Testis (tissue), 3 donors: Measurements from ENCODE around the gene BMERB1. TPM values are rescaled to one million over a fixed set of nuclear protein-coding genes. Genes with fewer than 3 reads are reported as not detected.

Source experiments
- DNase-seq: peaks from one replicate; pipeline ENCODE4 v3.0.0-alpha.2; 2019
- H3K27ac ChIP-seq, 2 donors: fragments of 200-600 bp; sonication (generic); one replicate each; pipeline ENCODE4 v1.5.1; 2019
- H3K27me3 ChIP-seq: fragments of 200-600 bp; sonication (generic); one replicate; pipeline ENCODE4 v1.5.1; 2019
- H3K36me3 ChIP-seq: fragments of 200-600 bp; sonication (generic); one replicate; pipeline ENCODE4 v1.5.1; 2017; ENCODE audit warnings: low read depth; ENCODE audit errors: missing control alignments
- H3K4me1 ChIP-seq: fragments of 200-600 bp; sonication (generic); one replicate; pipeline ENCODE4 v1.5.1; 2019
- H3K4me3 ChIP-seq, 2 donors: fragments of 200-600 bp; sonication (generic); one replicate each; pipeline ENCODE4 v1.5.1; 2017 to 2019
- H3K9me3 ChIP-seq: fragments of 200-600 bp; sonication (generic); one replicate; pipeline ENCODE4 v1.5.1; 2017
- POLR2A ChIP-seq: fragments of 450-650 bp; IDR thresholded peaks from one replicate; pipeline ENCODE4 v1.6.1; 2017; ENCODE audit warnings: antibody characterized with exemption, mild to moderate bottlenecking, moderate library complexity
- WGBS, 2 donors: methylation state at CpG; one replicate each; pipeline ENCODE4 v1.1.5; 2018; 5-methylcytosine and 5-hydroxymethylcytosine counted together
- intact Hi-C: fragments of 100-400 bp; cut with DNase I; formaldehyde crosslinking; loops from one replicate; pipeline ENCODE4 v1.15.1; 2023; ENCODE audit warnings: low total_unique reads
- polyA plus RNA-seq: library from polyadenylated mRNA; stranded (reverse); fragments of 350-450 nt; fragmentation: Illumina TruSeq; extraction: RNeasy Lipid Tissue Mini Kit (QIAGEN cat#74804); gene quantifications from one replicate; pipeline ENCODE4 v1.2.3, GENCODE V29; 2014; ENCODE audit warnings: low read depth, low replicate concordance; ENCODE audit not compliant: insufficient read depth
- total RNA-seq, 2 donors: library from RNA; depleted of rRNA; stranded (reverse); fragments of >200 nt; gene quantifications; one replicate each; pipeline ENCODE4 v1.2.3, GENCODE V29; 2016
- TF ChIP-seq, protein P1 (sequence below), 3 experiments: fragments of 450-650 bp in 2 of 3; fragments of 200-600 bp in 1 of 3; sonication (generic) in 1 of 3; IDR thresholded peaks; one replicate each; pipeline ENCODE4 v1.5.1; 2016 to 2019; ENCODE audit warnings: antibody characterized with exemption in 3 of 3, mild to moderate bottlenecking in 2 of 3, moderate library complexity in 1 of 3

BMERB1 gene
- total and polyA plus RNA-seq, 3 donors from 2014 or later: 54.1 to 102 (median 63.1) TPM

DNA sequence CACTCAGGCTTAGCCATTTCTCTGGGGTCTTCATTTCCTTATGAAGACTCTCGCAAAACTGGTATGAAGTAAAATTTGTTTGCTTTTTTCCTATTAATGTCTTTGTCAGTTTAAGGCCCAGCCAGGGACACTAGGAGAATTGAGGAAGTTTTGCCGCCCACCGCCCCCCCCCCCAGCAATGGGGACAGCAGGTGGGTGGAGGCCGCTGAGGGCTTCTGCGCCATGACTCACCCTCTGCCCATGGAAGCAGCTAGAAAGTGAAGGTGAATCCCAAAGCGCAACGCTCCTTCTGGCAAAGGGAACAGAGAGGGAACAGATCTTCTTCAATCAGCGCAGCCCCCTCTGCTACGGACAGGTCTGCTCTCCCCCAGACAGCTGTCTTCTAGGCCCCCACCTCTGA lies 158.8 kb downstream of the BMERB1 start:
- WGBS, 2 donors: 83 to 94% methylated on average over 9 of the region's 9 CpGs
- DNase-seq: no peak
- intact Hi-C loops: no loop called here
- no peaks in the 10 kb centered on the region for H3K9me3 ChIP-seq
- no peak overlapping the region for H3K27ac ChIP-seq
- H3K4me3 ChIP-seq: no peak overlapping the region
- TF ChIP-seq, protein P1, sequence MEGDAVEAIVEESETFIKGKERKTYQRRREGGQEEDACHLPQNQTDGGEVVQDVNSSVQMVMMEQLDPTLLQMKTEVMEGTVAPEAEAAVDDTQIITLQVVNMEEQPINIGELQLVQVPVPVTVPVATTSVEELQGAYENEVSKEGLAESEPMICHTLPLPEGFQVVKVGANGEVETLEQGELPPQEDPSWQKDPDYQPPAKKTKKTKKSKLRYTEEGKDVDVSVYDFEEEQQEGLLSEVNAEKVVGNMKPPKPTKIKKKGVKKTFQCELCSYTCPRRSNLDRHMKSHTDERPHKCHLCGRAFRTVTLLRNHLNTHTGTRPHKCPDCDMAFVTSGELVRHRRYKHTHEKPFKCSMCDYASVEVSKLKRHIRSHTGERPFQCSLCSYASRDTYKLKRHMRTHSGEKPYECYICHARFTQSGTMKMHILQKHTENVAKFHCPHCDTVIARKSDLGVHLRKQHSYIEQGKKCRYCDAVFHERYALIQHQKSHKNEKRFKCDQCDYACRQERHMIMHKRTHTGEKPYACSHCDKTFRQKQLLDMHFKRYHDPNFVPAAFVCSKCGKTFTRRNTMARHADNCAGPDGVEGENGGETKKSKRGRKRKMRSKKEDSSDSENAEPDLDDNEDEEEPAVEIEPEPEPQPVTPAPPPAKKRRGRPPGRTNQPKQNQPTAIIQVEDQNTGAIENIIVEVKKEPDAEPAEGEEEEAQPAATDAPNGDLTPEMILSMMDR (IDR thresholded peaks at IDR 0.05): no peak
- no peak for TF ChIP-seq POLR2A
- H3K4me1 ChIP-seq: peaks cover 3% of the 10 kb centered on the region
- H3K27me3 ChIP-seq: no peaks in the 10 kb centered on the region
- no peaks in the 10 kb centered on the region for H3K36me3 ChIP-seq

DNA sequence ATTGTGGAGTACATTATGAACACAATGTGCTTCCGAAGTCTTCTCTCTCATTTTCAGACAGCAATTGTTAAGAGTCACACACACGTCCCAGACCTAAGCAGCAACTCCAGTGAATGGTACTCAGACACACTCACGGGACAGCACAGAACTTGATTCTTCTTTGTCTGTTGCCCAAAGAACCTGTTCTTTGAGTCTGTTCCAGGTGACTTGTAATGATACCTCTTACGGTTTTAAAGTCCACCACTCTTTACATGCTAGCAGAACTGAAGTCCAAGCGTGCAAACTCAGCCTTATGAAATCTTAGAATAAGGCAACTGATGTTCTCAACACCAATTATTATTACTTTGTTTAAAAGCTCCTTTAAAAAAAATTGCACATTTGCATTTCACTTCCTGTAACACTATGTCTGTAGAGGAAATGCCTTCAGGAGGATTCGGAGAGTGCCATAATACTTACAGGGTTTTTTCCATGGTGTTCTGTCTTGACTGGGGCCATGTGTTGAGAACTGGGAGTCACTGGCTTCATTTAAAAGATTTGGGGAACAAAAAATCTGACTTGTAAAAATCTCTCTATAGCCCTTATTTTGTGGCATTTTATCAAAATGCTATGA lies 160.4 kb downstream of the BMERB1 start:
- intact Hi-C loops: no loop called here
- Histone ChIP-seq H3K27me3 (no peaks in the 10 kb centered on the region), H3K36me3 (no peaks in the 10 kb centered on the region), H3K4me1 (peaks cover 3% of the 10 kb centered on the region), H3K27ac (no peak overlapping the region), H3K4me3 (no peak overlapping the region), H3K9me3 (no peaks in the 10 kb centered on the region)
- DNase-seq: no peak
- TF ChIP-seq, protein P1 (IDR thresholded peaks at IDR 0.05): no peak
- TF ChIP-seq POLR2A: no peak
- WGBS, 2 donors: 80 to 87% methylated on average over 6 of the region's 6 CpGs

DNA sequence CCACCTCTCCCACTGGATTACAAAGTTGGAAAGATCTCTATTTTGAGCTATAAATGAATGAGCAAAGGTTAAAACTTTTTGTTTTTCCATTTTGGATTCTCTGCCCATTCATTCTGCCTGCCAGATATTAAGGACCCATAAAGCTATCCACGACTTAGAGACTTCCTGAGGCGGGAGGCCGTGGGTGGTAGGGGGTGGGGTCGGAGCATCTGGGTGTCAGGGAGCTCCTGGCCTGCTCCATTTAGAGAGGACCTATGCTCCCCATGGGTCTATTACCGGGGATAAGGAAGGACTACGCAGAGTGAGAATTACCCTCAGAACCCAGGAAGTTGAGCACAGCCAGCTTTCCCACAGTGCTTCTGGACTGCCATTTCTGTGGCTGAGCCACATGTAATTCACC lies 162.7 kb downstream of the BMERB1 start:
- no peaks in the 10 kb centered on the region for H3K9me3 ChIP-seq
- no peak for DNase-seq
- intact Hi-C loops: no loop called here
- no peak overlapping the region for H3K27ac ChIP-seq
- no peaks in the 10 kb centered on the region for H3K27me3 ChIP-seq
- H3K4me1 ChIP-seq: peaks cover 3% of the 10 kb centered on the region
- H3K36me3 ChIP-seq: no peaks in the 10 kb centered on the region
- WGBS, 2 donors: 42 to 75% methylated on average over 6 of the region's 6 CpGs
- H3K4me3 ChIP-seq: no peak overlapping the region
- TF ChIP-seq POLR2A: no peak
- TF ChIP-seq, protein P1 (IDR thresholded peaks at IDR 0.05): no peak

DNA sequence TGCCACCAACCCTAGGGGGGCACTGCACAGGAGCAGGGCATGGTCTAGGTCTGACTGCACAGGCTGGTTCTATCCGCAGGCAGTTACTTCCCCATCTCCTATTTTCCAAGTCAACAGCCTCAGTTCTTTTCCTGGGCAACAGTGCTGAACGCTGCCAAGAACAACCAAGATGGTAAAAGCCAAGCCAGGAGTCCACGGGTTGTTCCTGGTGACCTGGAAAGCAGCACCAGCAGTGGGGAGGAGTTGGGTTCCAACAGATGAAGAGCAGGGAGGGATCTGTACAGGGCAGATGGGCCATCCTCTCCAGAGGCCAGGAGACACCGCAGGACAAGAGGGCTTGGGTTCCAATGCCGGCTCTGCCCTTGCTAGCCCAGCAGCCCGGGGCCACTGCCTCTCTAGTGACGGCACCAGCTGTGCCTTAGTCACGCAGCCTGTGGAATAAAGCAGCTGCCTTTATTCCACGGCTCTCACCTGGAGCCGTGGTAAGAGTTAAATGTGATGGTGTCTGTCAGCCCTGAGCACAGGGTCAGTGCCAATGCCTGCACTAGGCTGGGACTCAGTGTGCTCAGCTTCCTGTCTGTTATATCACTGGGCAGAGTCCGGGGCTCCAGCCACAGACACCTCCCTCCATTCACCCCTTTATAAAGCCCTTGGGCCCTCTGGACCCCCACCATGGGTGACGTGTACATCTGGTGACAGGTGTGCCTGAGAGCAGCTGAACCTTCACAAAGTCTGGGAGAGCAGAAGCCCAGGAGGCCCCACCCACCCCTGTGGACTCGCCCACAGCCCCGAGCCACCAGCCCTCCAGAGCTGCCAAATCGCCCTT lies 163.6 kb downstream of the BMERB1 start:
- TF ChIP-seq POLR2A: no peak
- TF ChIP-seq, protein P1 (IDR thresholded peaks at IDR 0.05): no peak
- WGBS, 2 donors: 85 to 92% methylated on average over 12 to 15 of the region's 15 CpGs
- intact Hi-C loops: no loop called here
- no peaks in the 10 kb centered on the region for H3K9me3 ChIP-seq
- H3K4me1 ChIP-seq: peaks cover 3% of the 10 kb centered on the region
- no peak for DNase-seq
- H3K4me3 ChIP-seq: no peak overlapping the region
- H3K36me3 ChIP-seq: no peaks in the 10 kb centered on the region
- H3K27ac ChIP-seq: no peak overlapping the region
- no peaks in the 10 kb centered on the region for H3K27me3 ChIP-seq
